Activated CD4-positive, alpha-beta T cell treated with anti-CD3 and anti-CD28 coated beads, Interleukin-2, amount 50 U/mL, for 1 hour (primary cell): ENCODE measurements around the gene LIPA.

Experiments used
- DNase-seq: peaks from one replicate; pipeline ENCODE4 v3.0.0-alpha.2; 2020

Gene LIPA

DNA sequence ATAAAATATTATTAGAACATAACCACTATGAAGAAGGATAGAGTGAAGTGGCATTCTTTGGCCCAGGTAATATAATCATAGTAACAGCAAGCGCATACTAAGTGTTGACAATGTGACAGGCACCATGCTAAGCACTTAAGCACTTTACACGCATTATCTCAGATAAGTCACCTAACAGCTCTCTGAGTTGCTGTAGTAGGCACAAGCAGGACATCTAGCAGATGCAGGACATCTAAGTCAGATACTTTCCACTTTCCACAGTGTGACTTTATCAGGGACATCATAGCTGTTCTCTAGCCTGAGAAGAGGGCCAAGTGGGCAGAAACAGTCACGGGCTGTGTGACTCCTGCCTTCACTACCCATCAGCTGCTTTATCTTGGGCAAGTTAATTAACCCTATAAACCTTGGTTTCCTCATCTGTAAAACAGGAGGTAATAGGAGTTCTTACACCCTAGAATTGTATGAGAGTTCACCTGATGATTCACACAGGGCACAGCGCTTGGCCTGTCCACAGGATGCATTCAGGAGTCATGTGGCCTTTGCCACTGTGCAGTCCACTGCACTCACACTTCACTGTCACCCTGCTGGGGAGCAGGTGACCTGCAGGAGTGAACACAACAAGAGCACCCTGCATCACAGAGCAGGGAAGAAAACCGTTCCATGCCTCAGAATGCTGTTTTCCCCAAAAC, 12.5 kb downstream of the LIPA start:
- DNase-seq: no peak

DNA sequence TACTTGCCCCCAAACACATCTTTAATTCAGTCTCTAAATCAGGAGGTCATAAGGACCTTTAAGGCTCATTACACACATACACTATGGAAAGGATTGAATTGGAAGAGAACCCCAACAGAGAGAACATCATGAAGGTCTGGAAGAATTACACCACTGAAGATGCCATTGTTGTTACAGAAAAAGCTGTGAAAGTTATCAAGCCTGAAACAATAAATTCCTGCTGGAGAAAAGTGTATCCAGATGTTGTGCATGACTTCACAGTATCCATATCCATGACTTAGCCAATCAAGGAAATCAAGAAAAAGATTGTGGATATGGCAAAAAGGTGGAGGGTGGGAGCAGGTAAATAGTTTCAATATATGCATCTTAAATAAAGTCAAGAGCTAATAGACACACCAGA, 13.7 kb downstream of the LIPA start:
- no peak for DNase-seq

DNA sequence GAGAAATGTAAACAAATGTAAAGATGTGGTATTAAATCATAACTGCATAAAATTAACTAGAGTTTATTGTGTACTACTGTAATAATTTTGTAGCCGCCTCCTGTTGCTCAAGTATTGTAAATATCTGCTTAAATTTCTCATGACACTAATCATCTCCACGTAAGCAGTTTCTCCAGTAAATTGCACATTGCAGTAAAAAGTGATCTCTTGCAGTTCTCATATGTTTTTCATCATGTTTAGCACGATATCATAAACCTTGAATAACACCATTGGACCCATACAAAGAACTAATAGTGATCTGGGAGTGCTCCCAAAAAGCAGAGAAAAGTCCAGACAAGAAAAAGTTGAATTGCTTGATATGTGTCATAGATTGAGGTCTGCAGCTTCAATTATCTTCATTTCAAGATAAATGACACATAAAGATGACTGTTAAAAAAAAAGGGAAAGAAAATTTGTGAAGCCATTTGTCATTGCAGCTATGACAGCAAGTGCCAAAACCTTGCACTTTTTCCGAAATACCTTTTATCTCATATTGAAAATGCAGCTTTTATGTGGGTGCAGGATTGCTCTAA, 15.3 kb downstream of the LIPA start:
- no peak for DNase-seq

DNA sequence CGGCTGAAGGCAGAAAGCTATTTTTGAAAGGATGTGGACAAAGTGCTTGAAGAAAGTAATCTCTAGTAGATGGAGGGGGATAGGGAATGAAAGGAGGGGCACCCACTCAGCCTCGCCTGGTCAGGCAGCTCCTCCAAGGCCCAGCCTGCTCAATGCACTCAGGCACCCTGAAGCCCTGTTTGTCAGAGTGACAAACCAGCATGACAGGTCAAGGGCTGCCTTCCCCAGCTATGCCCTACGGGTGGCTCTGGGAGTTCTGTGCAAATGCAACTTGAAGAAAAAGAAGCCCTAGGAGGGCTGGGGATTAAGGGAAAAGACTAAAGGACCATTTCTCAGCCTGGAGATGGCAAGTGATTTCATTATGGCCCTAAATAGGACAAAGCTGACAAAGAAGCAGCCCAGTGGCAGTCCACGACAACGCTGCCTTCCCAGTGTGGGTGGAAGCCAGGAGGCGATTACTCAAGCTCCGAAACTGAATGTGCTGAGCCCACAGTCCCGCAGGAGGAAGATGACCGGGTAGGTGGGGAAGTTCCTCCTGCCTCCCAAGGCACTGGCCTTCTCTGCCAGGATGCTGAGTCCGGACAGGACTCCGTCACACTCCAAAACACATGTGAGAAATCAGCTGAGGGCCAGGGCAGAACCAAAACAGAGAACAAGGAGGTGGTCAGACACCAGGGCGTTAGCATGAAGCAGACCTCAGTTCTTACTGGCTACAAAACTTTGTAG, 16.3 kb downstream of the LIPA start:
- DNase-seq: no peak

DNA sequence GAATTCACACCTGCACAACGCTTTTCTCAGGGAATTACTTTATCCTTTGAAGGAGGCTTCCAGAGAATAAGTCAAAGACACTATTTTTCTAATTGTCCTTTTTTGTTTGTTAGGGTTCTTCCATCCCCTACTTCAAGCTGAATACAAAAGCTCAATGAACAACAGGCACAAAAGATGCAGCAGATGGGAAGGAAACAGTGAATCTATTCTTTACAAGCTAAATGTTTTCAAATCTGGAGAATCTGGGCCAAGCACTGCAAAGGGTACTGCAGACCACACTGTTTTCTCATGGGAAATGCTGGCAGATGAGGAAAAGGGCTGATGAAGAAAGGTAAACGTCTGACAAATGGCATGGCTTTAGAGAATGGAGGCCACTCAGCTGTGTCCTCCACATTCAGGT, 18.5 kb downstream of the LIPA start:
- DNase-seq: no peak

DNA sequence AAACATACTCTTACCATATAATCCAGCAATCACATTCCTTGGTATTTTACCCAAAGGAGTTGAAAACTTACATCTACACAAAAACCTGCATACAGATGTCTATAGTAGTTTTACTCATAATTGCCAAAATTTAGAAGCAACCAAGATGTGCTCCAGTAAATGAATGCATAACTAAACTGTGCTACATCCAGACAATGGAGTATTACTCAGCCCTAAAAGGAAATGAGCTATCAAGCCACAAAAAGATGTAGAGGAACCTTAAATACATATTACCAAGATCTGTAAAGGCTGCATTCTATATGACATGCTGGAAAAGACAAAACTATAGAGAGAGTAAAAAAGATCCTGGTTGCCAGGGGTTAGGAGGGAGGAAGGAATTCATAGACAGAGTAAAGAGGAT, 22.6 kb downstream of the LIPA start:
- no peak for DNase-seq

DNA sequence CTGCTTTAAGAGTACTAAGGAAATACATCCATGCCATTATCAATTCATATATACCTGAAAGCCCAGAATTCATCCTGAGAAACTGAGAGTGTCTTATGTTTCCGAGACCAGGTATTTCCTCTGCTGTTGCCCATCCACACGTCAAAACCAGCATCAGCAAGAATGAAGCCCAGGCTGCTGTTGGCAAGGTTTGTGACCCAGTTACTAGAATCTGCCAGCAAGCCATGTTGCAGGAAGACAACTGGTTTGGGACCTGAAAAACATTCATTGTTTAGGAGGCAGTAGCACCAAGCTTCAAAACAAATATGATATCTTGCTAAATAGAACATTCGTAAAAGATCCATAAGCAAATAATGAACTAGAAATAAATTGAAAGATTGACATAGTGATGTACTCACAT, 23.4 kb downstream of the LIPA start:
- DNase-seq: no peak

DNA sequence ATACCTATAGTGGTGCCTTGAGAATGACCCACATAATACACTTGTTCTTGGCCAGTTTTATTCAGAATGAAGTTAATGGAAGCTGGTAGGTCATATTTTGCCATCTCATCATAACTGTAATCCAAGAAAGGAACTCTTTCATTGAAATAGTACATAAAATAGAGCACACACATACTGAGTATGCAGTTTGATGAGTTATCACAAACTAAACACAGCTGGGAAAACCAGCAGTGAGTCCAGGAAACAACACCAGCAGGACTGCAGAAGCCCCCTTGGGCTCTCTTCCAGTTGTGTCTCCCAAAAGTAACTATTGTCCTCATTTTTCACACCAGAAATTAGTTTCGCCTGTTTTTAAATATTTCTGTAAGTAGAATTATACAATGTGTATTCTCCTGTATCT, 24.7 kb downstream of the LIPA start:
- DNase-seq: no peak

DNA sequence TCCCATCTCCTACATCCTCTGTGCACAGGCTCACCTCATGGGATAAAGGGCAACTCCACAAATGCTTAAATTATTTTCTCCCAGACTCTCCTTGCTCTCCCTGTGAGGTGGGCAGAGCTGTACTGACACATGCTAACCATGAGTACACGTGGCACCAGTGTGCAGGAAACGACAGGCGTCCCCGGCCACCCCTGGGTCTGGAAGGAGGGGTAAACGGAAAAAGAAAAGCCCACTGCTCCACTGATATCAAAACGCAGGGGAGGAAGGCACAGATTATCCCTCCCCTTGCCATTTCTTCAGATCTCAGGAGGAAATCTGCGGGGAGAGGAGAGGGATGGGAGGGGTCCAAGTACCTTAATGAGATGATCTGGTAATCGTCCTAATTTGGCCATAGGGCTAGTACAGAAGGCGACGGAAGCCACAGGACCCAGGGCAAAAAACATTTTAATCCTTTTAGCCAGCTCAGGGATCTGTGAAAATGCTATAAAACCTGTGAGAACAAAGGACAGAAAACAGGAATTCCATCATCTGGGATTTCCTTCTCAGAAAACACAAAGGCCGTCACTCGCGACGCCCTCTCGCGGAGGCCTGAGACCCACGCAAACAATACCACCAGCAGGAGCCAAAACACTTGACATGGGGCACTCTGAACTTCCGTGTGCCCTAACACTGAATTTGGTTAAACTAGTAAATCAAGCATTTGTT, 26.7 kb downstream of the LIPA start:
- DNase-seq: no peak

DNA sequence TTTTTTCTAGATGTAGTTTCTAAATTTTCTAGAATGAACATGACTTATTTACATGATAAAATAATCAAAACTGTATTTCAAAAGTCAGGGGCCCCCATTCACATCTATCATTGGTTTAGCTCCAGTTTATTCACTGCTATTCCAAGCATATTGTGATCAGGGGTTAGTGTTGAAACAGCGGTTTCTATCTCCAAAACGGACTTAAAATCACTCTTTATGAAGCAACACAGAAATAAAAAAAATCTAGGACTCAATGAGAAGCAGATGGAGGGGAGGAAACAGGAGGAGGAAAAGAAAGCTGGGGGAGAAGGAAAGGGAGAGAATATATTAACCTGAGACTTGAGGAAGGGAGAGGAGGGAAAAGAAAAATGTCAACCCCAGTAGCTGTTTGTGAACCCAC, 29.7 kb downstream of the LIPA start:
- no peak for DNase-seq

DNA sequence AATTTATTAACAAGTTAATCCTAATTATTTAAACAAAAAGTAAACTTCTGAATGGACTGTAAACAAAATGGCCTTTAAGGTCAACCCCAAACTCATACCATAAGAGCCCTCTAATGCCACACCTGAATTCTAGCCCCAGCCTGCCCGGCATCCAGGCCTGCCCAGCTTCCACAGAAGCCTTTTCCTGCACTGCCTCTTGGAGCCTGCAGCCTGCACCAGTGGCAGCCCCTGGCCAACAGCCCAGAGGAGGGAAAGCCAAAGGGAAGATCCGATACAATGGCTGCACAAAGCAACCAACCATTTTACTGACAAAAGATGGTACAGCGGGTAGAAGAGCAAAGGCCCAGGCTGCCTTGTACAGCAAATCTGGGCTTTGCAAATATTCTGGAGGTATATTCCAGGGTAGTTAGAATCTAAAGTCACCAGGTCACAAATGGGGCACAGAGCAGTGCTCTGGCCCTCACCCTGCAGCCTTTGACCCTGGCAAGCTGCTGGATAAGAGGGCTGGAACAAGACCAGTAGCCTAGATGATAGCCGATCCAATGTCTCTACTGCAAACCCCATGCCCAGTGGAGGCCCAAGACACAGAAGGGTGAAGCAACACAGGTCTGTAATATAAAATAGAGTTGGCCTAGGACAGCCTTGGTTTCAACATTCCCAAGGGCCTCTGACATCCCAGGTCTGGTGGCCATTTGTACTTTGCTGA, 31.9 kb downstream of the LIPA start:
- DNase-seq: no peak

DNA sequence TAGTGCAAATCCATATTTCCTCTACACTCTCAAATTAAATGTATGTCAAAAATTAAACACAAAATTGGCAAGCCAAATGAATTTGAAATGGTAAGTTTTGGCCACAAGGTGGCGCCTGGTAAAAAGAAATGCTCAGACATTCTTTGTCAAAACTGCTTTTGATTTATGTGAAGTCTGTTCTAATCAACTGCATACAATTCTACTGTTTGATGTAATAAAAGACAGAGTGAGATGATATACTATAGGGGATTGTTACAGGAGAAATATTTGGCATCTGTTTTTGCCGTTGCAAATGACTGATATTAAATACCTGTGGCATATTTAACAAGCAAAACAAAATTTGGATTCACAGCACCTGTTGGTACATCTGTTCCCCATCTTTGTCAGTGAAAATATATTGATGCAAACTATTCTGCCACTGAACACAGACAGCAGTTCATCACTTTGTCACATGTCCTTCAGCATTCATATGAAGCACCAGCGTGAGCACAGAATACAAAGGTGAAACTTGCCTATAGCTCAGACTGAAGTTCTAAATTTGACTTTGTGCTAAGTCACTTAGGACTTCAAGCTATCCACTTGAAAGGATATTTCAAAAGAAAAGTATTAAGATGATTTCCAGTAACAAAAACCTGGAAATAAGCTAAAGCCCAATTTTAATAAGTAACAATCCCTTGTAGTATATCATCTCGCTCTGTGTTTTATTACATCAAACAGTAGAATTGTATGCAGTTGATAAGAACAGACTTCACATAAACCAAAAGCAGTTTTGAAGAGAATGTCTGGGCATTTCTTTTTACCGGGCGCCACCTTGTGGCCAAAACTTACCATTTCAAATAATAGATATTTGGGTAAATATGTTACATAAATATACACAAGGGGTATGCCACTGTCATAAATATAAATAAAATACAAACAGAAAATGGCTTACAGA, 34.3 kb downstream of the LIPA start:
- peak; percentile 63 for DNase-seq

DNA sequence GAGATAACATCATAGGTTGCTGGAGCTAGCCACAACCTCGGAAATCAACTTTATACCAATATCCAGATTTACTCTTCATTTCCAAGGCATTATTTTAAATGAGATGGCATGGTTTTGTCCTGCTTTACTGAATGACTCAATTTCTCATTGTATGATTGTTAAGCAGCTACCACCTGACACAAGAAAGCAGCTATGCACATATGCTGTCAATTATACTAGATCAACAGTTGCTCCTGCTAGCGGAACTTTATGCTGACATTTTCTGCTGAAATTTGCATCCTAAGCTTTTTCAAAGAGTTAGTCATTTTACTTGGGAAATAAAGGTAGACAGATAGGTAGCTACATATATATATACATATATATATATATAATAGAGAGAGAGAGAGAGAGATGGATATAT, 35.5 kb downstream of the LIPA start:
- no peak for DNase-seq

DNA sequence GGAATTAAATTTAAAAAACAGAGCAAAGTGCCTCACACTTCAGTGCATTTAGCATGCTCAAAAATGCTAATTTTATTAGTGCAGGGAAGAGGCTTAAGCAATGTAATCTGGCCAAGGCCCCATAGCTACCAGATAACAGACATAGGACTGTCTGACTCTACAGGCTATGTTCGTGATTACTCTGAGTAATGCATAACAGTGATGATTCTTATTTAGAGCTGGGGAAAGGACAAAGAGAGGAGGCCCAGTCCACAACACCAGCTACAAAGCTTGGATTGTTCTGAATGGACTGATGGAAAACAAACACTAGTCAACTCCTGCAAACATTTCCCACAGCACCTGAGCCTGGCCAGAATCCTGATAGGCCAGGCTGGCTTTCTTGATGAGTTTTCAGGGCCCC, 36.1 kb downstream of the LIPA start:
- no peak for DNase-seq

DNA sequence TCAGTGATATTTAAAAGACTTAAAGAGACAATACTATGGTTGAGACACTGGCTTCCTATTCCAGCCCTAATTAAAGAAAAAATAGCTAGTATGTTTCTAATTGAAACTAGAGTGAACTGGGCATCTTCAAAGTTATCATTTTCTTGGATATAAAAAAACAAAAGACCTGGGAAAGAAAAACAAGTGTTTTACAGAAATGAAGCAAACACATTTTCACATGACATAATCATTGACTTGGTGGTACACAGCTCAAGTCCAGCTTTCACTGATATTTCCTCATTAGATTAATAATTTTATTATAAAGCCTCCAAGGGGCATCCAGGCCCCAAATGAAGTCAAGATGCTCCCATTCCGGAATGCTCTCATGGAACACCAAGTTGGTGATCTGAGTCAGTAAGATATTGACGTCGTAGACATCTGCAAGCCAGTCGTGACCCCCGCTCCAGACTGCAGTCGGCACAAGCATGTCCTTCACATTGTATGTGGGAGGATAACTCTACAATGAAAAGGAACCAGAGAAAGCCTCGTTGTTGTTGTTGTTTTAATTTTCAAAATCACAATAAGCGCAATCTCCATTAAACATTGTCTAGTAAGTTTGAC, 36.9 kb downstream of the LIPA start:
- DNase-seq: no peak

DNA sequence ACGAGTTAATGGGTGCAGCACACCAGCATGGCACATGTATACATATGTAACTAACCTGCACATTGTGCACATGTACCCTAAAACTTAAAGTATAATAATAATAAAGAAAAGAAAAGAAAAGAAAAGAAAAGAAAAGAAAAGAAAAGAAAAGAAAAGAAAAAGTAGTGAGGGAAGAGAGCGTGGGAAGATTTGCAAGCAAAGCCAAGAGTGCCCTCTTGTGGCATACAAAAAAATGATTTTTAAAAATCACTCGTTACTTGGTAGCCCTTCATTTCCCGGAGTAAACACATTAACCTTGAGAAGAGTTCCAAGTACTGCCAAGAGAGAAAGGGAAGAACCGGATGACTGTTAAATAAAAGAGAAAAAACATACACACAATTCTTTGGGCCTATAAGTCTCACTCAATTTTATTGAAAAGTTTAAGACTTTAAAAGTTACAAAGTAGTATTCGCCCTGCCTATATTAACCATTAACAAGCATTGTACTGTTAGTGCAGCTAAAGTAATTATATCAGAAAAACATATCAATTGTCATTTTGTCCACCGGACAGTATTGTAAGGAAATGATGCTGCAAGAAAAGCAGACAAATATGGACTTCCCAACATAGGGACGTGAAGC, 38.3 kb downstream of the LIPA start:
- no peak for DNase-seq

DNA sequence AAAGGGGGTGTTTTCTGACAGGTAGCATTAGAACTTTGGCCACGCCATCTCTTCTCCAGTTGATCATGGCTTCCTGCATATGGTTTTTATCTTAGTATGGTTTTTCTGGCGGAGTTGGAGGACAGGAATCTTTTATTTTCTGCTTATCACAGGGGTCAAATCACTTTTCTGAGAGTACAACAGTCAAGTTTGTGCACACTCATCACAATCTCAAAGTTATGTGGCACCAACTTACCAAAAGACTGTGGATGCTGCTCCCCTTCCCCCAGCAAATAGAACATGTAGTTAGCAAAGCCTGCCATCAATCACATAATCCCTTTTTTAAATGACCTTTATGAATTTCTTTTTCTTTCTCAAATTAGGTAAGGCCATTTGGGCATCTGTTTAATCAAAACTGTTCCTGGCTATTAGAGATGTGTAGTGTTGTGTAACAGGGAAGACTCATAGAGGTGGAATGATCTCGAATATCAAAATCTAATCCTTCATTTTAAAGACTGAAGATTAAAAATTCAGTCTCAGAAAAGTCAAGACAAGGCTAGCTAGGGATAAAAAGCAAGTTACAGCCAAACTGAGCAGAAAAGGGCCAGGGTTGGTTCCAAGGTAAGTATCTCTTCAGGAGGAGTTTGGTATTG, 40.7 kb downstream of the LIPA start:
- DNase-seq: no peak

DNA sequence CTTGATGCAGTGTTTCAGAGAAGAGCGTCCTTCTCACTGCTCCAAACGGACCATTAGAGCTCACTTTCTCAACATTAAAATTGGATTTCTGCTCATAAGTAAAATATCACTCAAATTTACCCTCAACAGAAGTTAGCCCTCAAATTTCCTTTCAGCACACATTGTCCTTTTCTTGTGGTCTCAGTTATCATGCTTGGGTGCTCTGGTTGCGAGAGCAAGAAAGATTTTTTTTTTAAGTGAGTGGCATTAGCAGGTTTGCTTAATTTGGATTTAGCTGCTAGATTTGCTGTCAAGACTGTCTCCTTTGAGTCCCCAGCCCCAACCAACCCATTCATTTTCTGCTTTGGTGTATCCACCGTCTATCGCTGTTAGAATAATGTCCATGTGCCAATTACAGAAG, 41.9 kb downstream of the LIPA start:
- no peak for DNase-seq

DNA sequence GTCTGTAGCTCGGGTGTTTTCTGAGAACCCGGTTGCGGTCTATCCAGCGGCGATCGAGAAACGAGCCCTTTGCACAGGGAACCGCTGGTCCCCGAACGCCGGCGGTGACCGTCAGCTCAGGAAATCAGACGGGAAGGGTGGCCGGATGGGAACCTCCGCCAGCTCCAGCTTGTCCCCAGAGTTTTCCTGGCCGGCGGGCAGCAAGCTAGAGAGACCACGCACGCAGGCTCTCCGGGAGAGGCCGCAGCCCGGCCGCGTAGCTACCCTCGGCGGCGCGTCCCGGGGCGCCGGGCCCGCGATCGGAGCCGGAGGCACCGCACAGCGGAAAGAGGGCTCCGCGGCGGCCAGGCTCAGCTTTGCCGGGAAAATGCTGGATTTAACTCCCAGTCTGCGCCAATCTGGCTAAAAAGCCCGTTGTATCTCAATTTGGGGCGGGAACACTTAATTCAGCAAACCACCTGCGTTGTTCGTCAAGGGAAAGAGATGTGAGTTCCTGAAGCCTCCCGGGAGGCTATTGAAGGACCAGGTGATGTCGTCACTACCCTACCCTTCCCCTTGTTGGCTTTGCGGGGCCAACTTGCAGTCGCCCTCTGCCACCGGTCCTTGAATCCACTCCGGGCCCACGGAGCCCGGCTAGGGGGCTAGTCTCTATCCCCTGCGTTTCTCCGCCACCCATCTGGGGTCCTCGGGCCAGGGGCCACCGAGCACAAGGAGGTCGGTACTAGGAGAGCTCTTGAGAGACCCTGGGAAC, 43.6 kb downstream of the LIPA start:
- DNase-seq: no peak
